ELF-1 (cell line): ENCODE results near the gene DENND1B.

Source experiments
- DNase-seq: peaks from one replicate; pipeline ENCODE4 v3.0.0-alpha.2; 2016; ENCODE audit warnings: low read depth, low spot score

The DENND1B gene

GRCh38 chr1:197468543-197469175 is 306.6 kb downstream of the DENND1B start:
- no peak for DNase-seq

DNA sequence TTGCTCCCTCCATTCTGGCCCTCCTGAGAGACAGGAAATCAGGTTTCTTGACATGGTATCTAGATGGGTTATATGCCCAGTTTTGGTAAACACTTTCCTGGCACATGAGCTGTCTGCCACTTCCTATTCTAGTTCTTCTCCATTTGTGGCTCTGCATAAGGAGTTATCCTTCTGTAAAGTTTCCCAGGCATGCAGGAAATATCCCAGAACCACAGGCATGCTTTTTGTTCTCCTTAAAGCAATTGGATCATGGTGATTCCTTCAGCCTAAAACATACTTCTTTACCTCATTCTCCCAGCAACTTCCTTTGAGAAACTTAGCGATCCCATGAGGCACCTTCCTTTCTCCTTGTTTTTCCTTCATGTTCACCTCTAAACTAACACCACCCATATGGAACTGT is 307.4 kb downstream of the DENND1B start:
- no peak for DNase-seq

DNA sequence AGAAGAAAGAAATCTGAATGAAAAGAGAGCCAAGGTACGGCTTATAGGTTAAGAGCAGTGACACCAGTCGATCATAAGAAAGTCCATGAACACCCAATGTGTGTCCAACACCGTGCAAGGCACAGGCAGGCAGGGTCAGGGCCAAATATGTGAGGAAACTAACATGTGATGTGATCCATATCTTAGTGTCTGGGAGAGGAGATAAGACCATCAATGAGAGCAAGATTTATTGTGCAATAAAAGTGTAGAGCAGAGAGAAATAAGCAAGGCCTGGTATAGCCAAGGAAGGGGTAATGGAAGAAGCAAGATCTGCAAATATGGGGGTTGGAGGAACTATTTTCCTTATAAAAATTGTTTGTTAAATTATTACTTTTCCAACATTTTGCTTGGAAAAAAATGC is 308.5 kb downstream of the DENND1B start:
- no peak for DNase-seq

DNA sequence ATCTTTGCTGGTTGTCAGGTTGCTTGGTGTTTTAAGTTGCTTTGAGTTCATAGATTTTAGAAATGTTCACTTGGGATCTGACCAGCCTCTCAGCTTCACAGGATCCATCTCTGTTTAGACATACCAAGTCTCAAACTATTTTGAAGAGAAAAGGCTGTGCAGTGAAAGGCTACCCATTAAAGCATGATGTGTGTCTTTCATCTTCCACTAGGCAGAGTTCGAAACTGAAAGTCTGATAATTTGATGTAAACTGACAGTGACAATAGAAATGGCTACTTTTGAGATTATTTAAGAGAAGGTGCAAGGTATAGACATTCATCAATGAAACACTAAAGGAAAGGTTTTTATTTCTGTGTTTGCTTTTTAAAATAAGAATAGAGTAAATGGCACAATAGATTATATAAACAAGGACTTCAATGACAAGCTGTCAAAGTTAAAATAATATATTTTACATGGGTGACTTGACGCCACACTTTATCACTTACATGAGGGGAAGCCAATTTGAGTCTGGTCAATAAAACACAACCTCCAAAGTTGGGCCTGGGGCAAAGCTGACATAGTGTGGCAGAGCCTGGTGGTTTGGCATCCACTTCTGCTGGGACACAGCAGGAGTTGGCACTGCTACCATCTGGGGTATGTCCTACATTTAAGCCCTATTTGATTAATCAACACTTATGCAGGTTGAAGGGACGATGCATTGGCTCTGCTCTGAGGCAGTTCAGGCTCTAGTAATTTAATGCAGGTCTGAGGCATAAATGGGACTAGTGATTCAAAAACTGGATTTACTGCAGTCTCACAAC is 309.6 kb downstream of the DENND1B start:
- no peak for DNase-seq

DNA sequence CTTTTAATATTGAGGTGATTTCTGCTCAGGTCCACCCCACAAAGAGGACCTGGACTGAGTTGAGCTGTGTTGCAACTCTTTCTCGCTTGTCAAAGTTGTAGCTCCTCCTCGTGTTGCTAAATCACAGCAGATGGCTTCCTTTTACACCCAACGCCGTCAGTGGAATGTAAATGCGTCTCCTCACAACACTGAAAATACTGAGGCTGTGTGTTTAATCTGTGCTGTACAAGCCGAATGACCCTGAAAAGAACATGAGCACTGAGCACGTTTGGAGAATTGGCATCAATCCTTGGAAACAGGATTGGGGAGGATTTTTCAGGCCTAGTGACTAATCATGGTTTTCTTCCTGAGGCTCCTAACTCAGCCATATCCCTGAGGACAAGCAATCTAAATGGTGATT is 311.2 kb downstream of the DENND1B start:
- DNase-seq: no peak

DNA sequence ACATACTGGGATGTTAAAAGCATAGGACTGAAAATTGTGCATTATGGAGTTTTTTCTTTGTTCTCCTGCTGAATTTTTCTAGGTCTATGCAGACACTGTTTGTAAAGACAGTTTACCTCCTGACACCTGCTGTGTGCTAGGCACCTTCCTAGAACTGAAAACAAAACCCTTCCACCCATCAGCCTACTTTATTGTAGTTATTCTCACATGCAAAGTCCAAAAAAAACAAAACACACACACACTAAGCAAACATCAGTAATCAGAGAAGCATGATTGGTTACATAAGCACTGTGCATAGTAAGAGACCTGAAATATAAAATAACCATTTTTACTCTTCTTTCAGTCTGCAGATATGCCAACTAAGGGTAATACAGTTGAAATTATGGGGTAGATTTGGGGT is 312.1 kb downstream of the DENND1B start:
- no peak for DNase-seq

DNA sequence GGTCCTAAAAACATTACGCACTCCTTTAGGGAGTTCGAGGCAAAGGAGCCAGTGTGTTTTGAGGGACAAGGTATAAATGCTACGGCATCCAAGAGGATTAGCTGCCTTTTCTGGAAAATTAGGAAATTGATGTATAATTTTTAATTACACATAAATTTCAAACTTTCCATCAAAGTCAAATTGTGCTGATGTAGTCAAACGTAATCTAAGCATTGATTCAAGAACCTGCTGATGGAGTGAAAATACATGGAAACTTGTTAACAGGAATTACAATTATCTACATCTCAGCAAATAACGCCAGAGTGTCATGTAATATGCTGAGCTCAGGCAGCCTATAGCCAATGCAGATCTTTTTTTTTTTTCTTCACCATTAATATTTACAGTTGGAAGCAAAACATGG is 312.7 kb downstream of the DENND1B start:
- DNase-seq: no peak
